Lower leg skin (tissue), 4 donors: ENCODE results near the gene YPEL3. TPM values are rescaled to one million over a fixed set of nuclear protein-coding genes. Genes with fewer than 3 reads are reported as not detected.

Source experiments
- DNase-seq, 2 donors: peaks; one replicate each; pipeline ENCODE4 v3.0.0-alpha.2; 2019; ENCODE audit warnings: low spot score in 2 of 2
- H3K4me3 ChIP-seq: fragments of 200-600 bp; sonication (generic); 2 replicates; pipeline ENCODE4 v1.5.1; 2017; ENCODE audit warnings: mild to moderate bottlenecking, low read depth; ENCODE audit not compliant: poor library complexity, severe bottlenecking
- POLR2A ChIP-seq, 2 donors: fragments of 450-650 bp; IDR thresholded peaks; one replicate each; pipeline ENCODE4 v1.6.1; 2016 to 2017; ENCODE audit warnings: antibody characterized with exemption in 2 of 2, mild to moderate bottlenecking in 1 of 2, moderate library complexity in 1 of 2
- WGBS, 2 donors: methylation state at CpG; one replicate each; pipeline ENCODE4 v1.1.5; 2018; 5-methylcytosine and 5-hydroxymethylcytosine counted together
- intact Hi-C: fragments of 100-400 bp; cut with DNase I; formaldehyde crosslinking; loops from one replicate; pipeline ENCODE4 v1.15.0; 2023; ENCODE audit warnings: low total_unique reads
- total RNA-seq, 4 donors: library from RNA; depleted of rRNA; stranded (reverse); fragments of >200 nt; gene quantifications; one replicate each; pipeline ENCODE4 v1.1.0, GENCODE V29; 2016
- TF ChIP-seq, protein P1 (sequence below), 3 donors: fragments of 450-650 bp; IDR thresholded peaks; one replicate each; pipeline ENCODE4 v1.5.1; 2016; ENCODE audit warnings: antibody characterized with exemption in 3 of 3, mild to moderate bottlenecking in 3 of 3, moderate library complexity in 2 of 3

Gene YPEL3
- total RNA-seq, 4 donors from 2014 or later = 185 to 351 (median 229) TPM

DNA sequence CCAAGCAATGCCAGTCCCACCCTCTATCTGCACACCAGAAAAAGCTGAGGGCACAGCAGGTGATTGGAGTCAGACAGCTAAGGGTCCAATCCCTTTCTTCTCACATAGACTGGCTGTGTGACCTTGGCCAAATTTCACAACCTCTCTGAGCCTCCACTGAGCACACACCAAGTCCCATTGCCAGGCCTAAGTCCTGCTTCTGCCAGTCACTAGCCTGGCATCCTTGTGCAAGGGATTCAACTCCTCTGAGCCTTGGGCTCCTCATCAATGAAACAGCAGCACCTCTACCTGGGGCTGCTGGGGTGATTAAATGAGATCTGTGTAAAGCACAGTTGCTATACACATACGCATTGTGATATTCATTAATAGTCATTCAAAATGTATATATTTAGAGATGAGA lies 49.4 kb downstream of the YPEL3 start:
- TF ChIP-seq, protein P1, sequence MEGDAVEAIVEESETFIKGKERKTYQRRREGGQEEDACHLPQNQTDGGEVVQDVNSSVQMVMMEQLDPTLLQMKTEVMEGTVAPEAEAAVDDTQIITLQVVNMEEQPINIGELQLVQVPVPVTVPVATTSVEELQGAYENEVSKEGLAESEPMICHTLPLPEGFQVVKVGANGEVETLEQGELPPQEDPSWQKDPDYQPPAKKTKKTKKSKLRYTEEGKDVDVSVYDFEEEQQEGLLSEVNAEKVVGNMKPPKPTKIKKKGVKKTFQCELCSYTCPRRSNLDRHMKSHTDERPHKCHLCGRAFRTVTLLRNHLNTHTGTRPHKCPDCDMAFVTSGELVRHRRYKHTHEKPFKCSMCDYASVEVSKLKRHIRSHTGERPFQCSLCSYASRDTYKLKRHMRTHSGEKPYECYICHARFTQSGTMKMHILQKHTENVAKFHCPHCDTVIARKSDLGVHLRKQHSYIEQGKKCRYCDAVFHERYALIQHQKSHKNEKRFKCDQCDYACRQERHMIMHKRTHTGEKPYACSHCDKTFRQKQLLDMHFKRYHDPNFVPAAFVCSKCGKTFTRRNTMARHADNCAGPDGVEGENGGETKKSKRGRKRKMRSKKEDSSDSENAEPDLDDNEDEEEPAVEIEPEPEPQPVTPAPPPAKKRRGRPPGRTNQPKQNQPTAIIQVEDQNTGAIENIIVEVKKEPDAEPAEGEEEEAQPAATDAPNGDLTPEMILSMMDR (IDR thresholded peaks at IDR 0.05) = no peak
- TF ChIP-seq POLR2A (IDR thresholded peaks at IDR 0.05) = no peak
- WGBS, 2 donors = 91 to 94% methylated on average over 1 of the region's 1 CpG
- no peak overlapping the region for H3K4me3 ChIP-seq
- no peak for DNase-seq
- intact Hi-C loops = no loop called here

DNA sequence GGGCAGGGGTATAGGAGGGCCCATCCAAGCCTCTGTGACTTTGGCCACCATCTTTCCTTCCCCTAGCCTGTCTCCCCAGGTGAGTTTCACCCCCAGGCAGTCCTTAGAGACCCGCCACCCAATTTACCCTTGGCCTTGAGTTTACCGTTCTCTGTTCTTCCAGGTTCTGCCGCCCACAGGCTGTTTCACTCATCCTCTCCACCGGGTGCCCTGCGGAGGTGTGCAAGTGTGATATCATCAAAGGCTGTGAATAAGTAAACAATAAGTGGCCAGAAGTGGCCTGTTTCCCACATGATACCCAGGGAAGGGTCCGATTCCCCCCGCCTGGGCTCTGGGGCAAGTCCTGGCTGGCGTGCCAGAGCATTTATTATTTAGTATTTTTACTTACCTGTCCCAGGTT lies 49.8 kb downstream of the YPEL3 start:
- intact Hi-C loops = no loop called here
- H3K4me3 ChIP-seq = no peak overlapping the region
- whole genome bisulfite sequencing, 2 donors = 64 to 80% methylated on average over 8 of the region's 8 CpGs
- no peak for TF ChIP-seq POLR2A (IDR thresholded peaks at IDR 0.05)
- TF ChIP-seq, protein P1 (IDR thresholded peaks at IDR 0.05) = no peak
- DNase-seq = no peak

Other genes with a start within 250 kb of the YPEL3 start
- gene CDIPT, start 233.0 kb downstream of the YPEL3 start, total RNA-seq = 100 to 1,000 TPM in 3 of 4 donors, 10 to 100 TPM in 1; 83.4 to 122 (median 108) TPM
- 100 to 1,000 TPM in 1 of 4 donors, 1 to 10 TPM in 3; 1.4 to 100 (median 3.1) TPM for gene SEZ6L2, start 196.7 kb downstream of the YPEL3 start, total RNA-seq
- not detected for gene ASPHD1, start 195.7 kb downstream of the YPEL3 start, total RNA-seq
- gene KCTD13, start 170.0 kb downstream of the YPEL3 start, total RNA-seq = 10 to 100 TPM; 19.7 to 34.4 (median 26.0) TPM
- 100 to 1,000 TPM; 118 to 143 (median 130) TPM for gene TMEM219, start 134.1 kb downstream of the YPEL3 start, total RNA-seq
- 10 to 100 TPM; 35.5 to 47.9 (median 38.1) TPM for gene TAOK2, start 122.3 kb downstream of the YPEL3 start, total RNA-seq
- 10 to 100 TPM; 13.7 to 28.9 (median 21.5) TPM for gene HIRIP3, start 100.6 kb downstream of the YPEL3 start, total RNA-seq
- gene INO80E, start 100.0 kb downstream of the YPEL3 start, total RNA-seq = 100 to 1,000 TPM in 1 of 4 donors, 10 to 100 TPM in 3; 40.9 to 157 (median 61.8) TPM
- 1 to 10 TPM in 1 of 4 donors, under 1 TPM in 2, not detected in 1; 0.21 to 2.6 (median 0.69) TPM for gene DOC2A, start 85.2 kb downstream of the YPEL3 start, total RNA-seq
- not detected for gene C16orf92, start 73.0 kb downstream of the YPEL3 start, total RNA-seq
- gene TLCD3B, start 64.9 kb downstream of the YPEL3 start, total RNA-seq = not detected
- 100 to 1,000 TPM; 836 to 988 (median 910) TPM for gene ALDOA, start 30.5 kb downstream of the YPEL3 start, total RNA-seq
- gene PPP4C, start 20.2 kb downstream of the YPEL3 start, total RNA-seq = 10 to 100 TPM; 53.3 to 75.4 (median 67.4) TPM
- gene TBX6, start 4.3 kb downstream of the YPEL3 start, total RNA-seq = 1 to 10 TPM; 2.6 to 7.2 (median 3.8) TPM
- gene GDPD3, start 17.3 kb upstream of the YPEL3 start, total RNA-seq = 10 to 100 TPM in 3 of 4 donors, 1 to 10 TPM in 1; 7.4 to 15.2 (median 11.6) TPM
- gene MAPK3, start 27.0 kb upstream of the YPEL3 start, total RNA-seq = 10 to 100 TPM; 39.6 to 62.3 (median 49.6) TPM
- 10 to 100 TPM; 16.7 to 44.4 (median 27.0) TPM for gene CORO1A, start 87.4 kb upstream of the YPEL3 start, total RNA-seq
- 100 to 1,000 TPM in 3 of 4 donors, 10 to 100 TPM in 1; 87.6 to 199 (median 147) TPM for gene BOLA2B, start 97.5 kb upstream of the YPEL3 start, total RNA-seq
- 10 to 100 TPM; 22.1 to 68.1 (median 45.3) TPM for gene SLX1A, start 97.7 kb upstream of the YPEL3 start, total RNA-seq
- 10 to 100 TPM in 2 of 4 donors, 1 to 10 TPM in 2; 2.0 to 19.3 (median 11.3) TPM for gene SULT1A3, start 103.0 kb upstream of the YPEL3 start, total RNA-seq
- 1 to 10 TPM; 1.4 to 2.4 (median 1.7) TPM for gene NPIPB13, start 152.3 kb upstream of the YPEL3 start, total RNA-seq